Neural progenitor cell (in vitro differentiated cells): ENCODE measurements around the gene TSPAN13. TPM values are rescaled to one million over a fixed set of nuclear protein-coding genes. Genes with fewer than 3 reads are reported as not detected.

Experiments used
- DNase-seq: peaks from one replicate; pipeline ENCODE4 v3.0.0-alpha.2; 2016; ENCODE audit warnings: low spot score
- H2AFZ ChIP-seq: fragments of 200-600 bp; sonication (generic); replicated peaks from 2 replicates; pipeline ENCODE4 v1.6.1; 2016; ENCODE audit warnings: antibody characterized with exemption
- H3F3A ChIP-seq: fragments of 200-600 bp; sonication (generic); 2 replicates; pipeline ENCODE4 v1.6.1; 2016; ENCODE audit warnings: antibody characterized with exemption, low read depth
- H3K27ac ChIP-seq: fragments of 200-600 bp; sonication (generic); 2 replicates; pipeline ENCODE4 v1.5.1; 2016; ENCODE audit warnings: mild to moderate bottlenecking
- H3K27me3 ChIP-seq: fragments of 200-600 bp; sonication (generic); 2 replicates; pipeline ENCODE4 v1.6.1; 2016; ENCODE audit warnings: mild to moderate bottlenecking, moderate library complexity
- H3K36me3 ChIP-seq: fragments of 200-600 bp; sonication (generic); 2 replicates; pipeline ENCODE4 v1.5.1; 2016
- H3K4me1 ChIP-seq: fragments of 200-600 bp; sonication (generic); 2 replicates; pipeline ENCODE4 v1.6.1; 2016; ENCODE audit warnings: mixed run types
- H3K4me2 ChIP-seq: fragments of 200-600 bp; sonication (generic); 2 replicates; pipeline ENCODE4 v1.6.1; 2016
- H3K4me3 ChIP-seq: fragments of 200-600 bp; sonication (generic); 2 replicates; pipeline ENCODE4 v1.5.1; 2016
- H3K79me2 ChIP-seq: fragments of 200-600 bp; sonication (generic); 2 replicates; pipeline ENCODE4 v1.6.1; 2016; ENCODE audit warnings: low read depth
- H3K9ac ChIP-seq: fragments of 200-600 bp; sonication (generic); 2 replicates; pipeline ENCODE4 v1.6.1; 2016
- H3K9me3 ChIP-seq: fragments of 200-600 bp; sonication (generic); 2 replicates; pipeline ENCODE4 v1.5.1; 2016; ENCODE audit warnings: low read depth
- H4K20me1 ChIP-seq: fragments of 200-600 bp; sonication (generic); 2 replicates; pipeline ENCODE4 v1.6.1; 2016; ENCODE audit warnings: low read depth
- H3K27ac Mint-ChIP-seq: 3 replicates; pipeline ENCODE4 v1.8.0; 2021; ENCODE audit warnings: mixed read lengths
- H3K27me3 Mint-ChIP-seq: 2 replicates; pipeline ENCODE4 v1.8.0; 2022; ENCODE audit warnings: low read depth, mild to moderate bottlenecking, inconsistent platforms, moderate library complexity, mixed read lengths; ENCODE audit not compliant: insufficient read depth
- H3K36me3 Mint-ChIP-seq: 3 replicates; pipeline ENCODE4 v1.8.0; 2021; ENCODE audit warnings: mixed read lengths
- H3K4me1 Mint-ChIP-seq: 3 replicates; pipeline ENCODE4 v1.8.0; 2021; ENCODE audit warnings: mixed read lengths
- H3K4me3 Mint-ChIP-seq: 3 replicates; pipeline ENCODE4 v1.8.0; 2021; ENCODE audit warnings: mild to moderate bottlenecking, moderate library complexity, mixed read lengths
- H3K9me3 Mint-ChIP-seq: 3 replicates; pipeline ENCODE4 v1.8.0; 2020; ENCODE audit warnings: mixed read lengths
- EZH2 ChIP-seq: fragments of 200-600 bp; sonication (generic); IDR thresholded peaks from 2 replicates; pipeline ENCODE4 v1.6.1; 2017; ENCODE audit warnings: antibody characterized with exemption, mild to moderate bottlenecking, moderate library complexity
- EZH2phosphoT487 ChIP-seq: fragments of 200-600 bp; sonication (generic); IDR thresholded peaks from 2 replicates; pipeline ENCODE4 v1.6.1; 2017; ENCODE audit warnings: antibody characterized with exemption
- total RNA-seq: library from RNA; depleted of rRNA; stranded (reverse); fragments of >200 nt; gene quantifications from 2 replicates; pipeline ENCODE4 v1.2.3, GENCODE V29; 2015; ENCODE audit warnings: low replicate concordance
- TF ChIP-seq, protein P1 (sequence below): fragments of 200-600 bp; sonication (generic); IDR thresholded peaks from 2 replicates; pipeline ENCODE4 v1.5.1; 2017; ENCODE audit warnings: antibody characterized with exemption, mild to moderate bottlenecking

TSPAN13 gene
- total RNA-seq, 1 donor from 2014 or later = 41.2 TPM

DNA sequence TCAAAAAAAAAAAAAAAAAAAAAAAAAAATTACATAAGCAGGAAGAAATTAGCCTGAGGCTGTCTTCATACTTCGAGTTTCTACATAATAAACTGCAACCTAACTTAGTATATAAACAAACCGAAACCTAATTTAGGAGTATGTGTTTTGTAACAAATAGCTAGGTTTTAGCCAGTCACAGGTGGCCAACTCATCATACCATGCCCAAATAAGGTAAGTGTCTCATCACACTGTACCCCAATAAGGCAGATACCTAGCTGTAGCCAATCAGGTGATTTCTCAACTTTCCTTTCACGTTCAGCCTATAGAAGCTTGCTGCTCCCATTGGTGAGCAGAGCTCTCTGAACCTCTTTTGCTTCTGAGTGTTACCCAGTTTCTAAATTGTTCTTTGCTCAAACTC, 65.2 kb downstream of the TSPAN13 start:
- no peak overlapping the region for H3K4me2 ChIP-seq
- no peak overlapping the region for H2AFZ ChIP-seq
- Mint-ChIP-seq H3K9me3 (peaks cover 6% of the 10 kb centered on the region), H3K4me1 (peaks cover 20% of the 10 kb centered on the region), H3K27me3 (peaks cover 2% of the 10 kb centered on the region), H3K27ac (no peak overlapping the region), H3K4me3 (no peak overlapping the region), H3K36me3 (peaks cover 2% of the 10 kb centered on the region)
- H3K9ac ChIP-seq = no peak overlapping the region
- no peak for TF ChIP-seq EZH2
- TF ChIP-seq, protein P1, sequence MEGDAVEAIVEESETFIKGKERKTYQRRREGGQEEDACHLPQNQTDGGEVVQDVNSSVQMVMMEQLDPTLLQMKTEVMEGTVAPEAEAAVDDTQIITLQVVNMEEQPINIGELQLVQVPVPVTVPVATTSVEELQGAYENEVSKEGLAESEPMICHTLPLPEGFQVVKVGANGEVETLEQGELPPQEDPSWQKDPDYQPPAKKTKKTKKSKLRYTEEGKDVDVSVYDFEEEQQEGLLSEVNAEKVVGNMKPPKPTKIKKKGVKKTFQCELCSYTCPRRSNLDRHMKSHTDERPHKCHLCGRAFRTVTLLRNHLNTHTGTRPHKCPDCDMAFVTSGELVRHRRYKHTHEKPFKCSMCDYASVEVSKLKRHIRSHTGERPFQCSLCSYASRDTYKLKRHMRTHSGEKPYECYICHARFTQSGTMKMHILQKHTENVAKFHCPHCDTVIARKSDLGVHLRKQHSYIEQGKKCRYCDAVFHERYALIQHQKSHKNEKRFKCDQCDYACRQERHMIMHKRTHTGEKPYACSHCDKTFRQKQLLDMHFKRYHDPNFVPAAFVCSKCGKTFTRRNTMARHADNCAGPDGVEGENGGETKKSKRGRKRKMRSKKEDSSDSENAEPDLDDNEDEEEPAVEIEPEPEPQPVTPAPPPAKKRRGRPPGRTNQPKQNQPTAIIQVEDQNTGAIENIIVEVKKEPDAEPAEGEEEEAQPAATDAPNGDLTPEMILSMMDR = no peak
- TF ChIP-seq EZH2phosphoT487 = no peak
- no peaks in the 10 kb centered on the region for H4K20me1 ChIP-seq
- H3F3A ChIP-seq = no peaks in the 10 kb centered on the region
- no peaks in the 10 kb centered on the region for H3K4me1 ChIP-seq
- H3K36me3 ChIP-seq = no peaks in the 10 kb centered on the region
- no peaks in the 10 kb centered on the region for H3K9me3 ChIP-seq
- H3K4me3 ChIP-seq = no peak overlapping the region
- H3K27ac ChIP-seq = no peak overlapping the region
- no peak for DNase-seq
- no peaks in the 10 kb centered on the region for H3K27me3 ChIP-seq
- no peaks in the 10 kb centered on the region for H3K79me2 ChIP-seq

DNA sequence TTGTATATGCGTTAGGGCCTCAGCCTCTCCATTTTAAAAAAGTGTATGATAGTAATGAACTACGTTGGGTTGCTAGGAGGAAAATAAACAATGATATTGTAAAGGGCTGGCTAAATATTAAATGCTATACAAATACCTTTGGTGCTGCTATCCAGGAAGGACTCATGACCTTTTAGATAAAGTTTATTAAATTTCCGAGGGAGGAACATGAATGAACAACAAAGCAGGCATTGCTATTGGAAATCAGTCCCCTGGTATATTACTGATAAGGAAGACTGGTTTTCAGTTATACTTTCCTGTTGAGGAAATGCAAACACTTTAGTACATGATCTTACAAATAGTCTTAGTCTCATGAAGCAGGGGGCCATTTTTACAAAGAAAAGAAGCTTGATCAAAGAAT, 68.5 kb downstream of the TSPAN13 start:
- Histone ChIP-seq H3K27ac (no peak overlapping the region), H3K4me1 (no peaks in the 10 kb centered on the region), H2AFZ (no peak overlapping the region), H4K20me1 (no peaks in the 10 kb centered on the region), H3K9me3 (no peaks in the 10 kb centered on the region), H3K9ac (no peak overlapping the region), H3K27me3 (no peaks in the 10 kb centered on the region), H3F3A (no peaks in the 10 kb centered on the region), H3K36me3 (no peaks in the 10 kb centered on the region), H3K4me3 (no peak overlapping the region), H3K79me2 (no peaks in the 10 kb centered on the region), H3K4me2 (no peak overlapping the region)
- no peak for DNase-seq
- peaks cover 10% of the 10 kb centered on the region for H3K4me1 Mint-ChIP-seq
- H3K4me3 Mint-ChIP-seq = no peak overlapping the region
- H3K27ac Mint-ChIP-seq = no peak overlapping the region
- H3K27me3 Mint-ChIP-seq = peaks cover 2% of the 10 kb centered on the region
- H3K9me3 Mint-ChIP-seq = peaks cover 9% of the 10 kb centered on the region
- peaks cover 2% of the 10 kb centered on the region for H3K36me3 Mint-ChIP-seq
- TF ChIP-seq EZH2phosphoT487 (no peak), EZH2 (no peak)
- TF ChIP-seq, protein P1 = no peak

DNA sequence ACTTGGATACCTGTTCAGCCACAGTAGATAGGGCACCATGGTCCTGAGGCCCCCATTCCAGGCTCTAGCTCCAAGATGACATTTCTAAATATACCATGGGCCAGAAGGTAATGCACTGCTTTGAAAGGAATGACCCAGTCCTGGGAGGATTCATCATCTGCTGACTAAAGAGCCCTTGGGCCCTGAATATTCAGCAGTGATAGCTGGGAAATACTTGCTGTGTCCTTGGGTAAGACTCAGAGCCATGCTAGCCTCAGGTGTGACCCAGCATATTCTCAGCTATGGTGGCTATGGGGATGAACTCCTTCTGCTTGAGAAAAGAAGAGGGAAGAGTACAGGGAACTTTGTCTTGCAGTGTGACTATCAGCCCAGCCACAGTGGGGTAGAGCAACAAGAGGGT, 72.5 kb downstream of the TSPAN13 start:
- no peaks in the 10 kb centered on the region for H3K9me3 ChIP-seq
- TF ChIP-seq EZH2phosphoT487 = no peak
- TF ChIP-seq, protein P1 = no peak
- no peak for TF ChIP-seq EZH2
- H3K27me3 ChIP-seq = no peaks in the 10 kb centered on the region
- no peak overlapping the region for H3K4me2 ChIP-seq
- no peaks in the 10 kb centered on the region for H3K4me1 ChIP-seq
- H3K27ac ChIP-seq = no peak overlapping the region
- no peak overlapping the region for H3K4me3 ChIP-seq
- no peak for DNase-seq
- H2AFZ ChIP-seq = no peak overlapping the region
- H3K79me2 ChIP-seq = no peaks in the 10 kb centered on the region
- H3K36me3 ChIP-seq = no peaks in the 10 kb centered on the region
- H4K20me1 ChIP-seq = no peaks in the 10 kb centered on the region
- Mint-ChIP-seq H3K27ac (no peak overlapping the region), H3K27me3 (no peaks in the 10 kb centered on the region), H3K9me3 (peaks cover 17% of the 10 kb centered on the region), H3K4me1 (no peaks in the 10 kb centered on the region), H3K4me3 (no peak overlapping the region), H3K36me3 (no peaks in the 10 kb centered on the region)
- no peak overlapping the region for H3K9ac ChIP-seq
- H3F3A ChIP-seq = no peaks in the 10 kb centered on the region
